ENCODE data around the gene CEP290.
"Not testable (repeated sequence)": the region's sequence is repeated elsewhere in the genome, so short reads cannot be mapped to it uniquely, and the experiment has no call there.

CEP290 gene

GRCh38 chr12:88037770-88038169 lies 104.1 kb downstream of the CEP290 start:
- peaks cover 19% of the 10 kb centered on the region; the same call in 1 of the 2 replicates for H3K4me1 ChIP-seq (ENCODE audit: low read length)
- no peak overlapping the region for H3K27ac ChIP-seq (ENCODE audit: low read length)
- H3K4me3 ChIP-seq (ENCODE audit: low read length): no peak overlapping the region
- no peaks in the 10 kb centered on the region for H3K9me3 ChIP-seq (ENCODE audit: insufficient read depth, low read length)
- H3K79me2 ChIP-seq (ENCODE audit: low read length): peaks cover 74% of the 10 kb centered on the region
- no peak overlapping the region for H3K9ac ChIP-seq (ENCODE audit: low read length)
- peaks cover 27% of the 10 kb centered on the region for H4K20me1 ChIP-seq (ENCODE audit: insufficient read depth, low read length)
- H3K27me3 ChIP-seq (ENCODE audit: low read depth, low read length): no peaks in the 10 kb centered on the region
- peak overlapping the region; percentile 82 for H3K4me2 ChIP-seq (ENCODE audit: low read length)
- peaks cover 9% of the 10 kb centered on the region for H3K36me3 ChIP-seq (replicated peaks; ENCODE audit: low read depth, low read length)
- H2AFZ ChIP-seq (ENCODE audit: low read depth, low read length): no peak overlapping the region
- TF ChIP-seq CTCF (IDR thresholded peaks at IDR 0.05; ENCODE audit: low read depth, low read length) (no peak), EZH2phosphoT487 (IDR thresholded peaks at IDR 0.05; ENCODE audit: low read depth) (no peak)

DNA sequence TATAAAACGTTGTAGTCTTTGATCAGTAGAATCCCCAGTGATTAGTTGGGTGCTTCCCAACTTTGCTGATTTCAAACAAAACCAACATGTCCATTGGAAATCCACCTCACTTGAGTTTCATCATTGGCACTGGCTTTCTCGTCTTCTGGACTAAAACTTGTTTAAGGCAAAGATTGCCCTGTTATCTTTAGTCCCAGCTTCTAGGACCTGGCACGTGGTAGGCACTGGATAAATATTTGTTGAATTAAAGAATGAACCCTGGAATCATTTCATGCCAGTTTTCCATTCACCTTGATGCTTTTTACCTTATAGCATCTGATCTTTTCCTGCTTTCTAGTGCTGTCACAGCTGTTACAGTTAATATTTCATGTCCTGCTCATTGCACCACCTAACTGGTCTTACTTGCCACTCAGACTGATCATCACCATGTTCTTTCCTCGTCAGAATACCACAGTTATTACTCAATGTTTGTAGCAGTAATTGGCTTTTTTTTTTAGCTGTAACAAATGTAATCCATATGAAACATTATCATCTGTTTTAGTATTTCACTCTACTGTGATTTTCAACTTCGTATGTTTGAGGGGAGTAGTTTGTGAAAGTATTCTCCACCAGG lies 105.4 kb downstream of the CEP290 start:
- H3K36me3 ChIP-seq (replicated peaks; ENCODE audit: low read depth, low read length): peaks cover 9% of the 10 kb centered on the region
- peak overlapping the region; percentile 87 for H3K4me3 ChIP-seq (ENCODE audit: low read length)
- peaks cover 19% of the 10 kb centered on the region; the same call in 1 of the 2 replicates for H3K4me1 ChIP-seq (ENCODE audit: low read length)
- H2AFZ ChIP-seq (ENCODE audit: low read depth, low read length): no peak overlapping the region
- H3K9ac ChIP-seq (ENCODE audit: low read length): peak overlapping the region; percentile 88
- peaks cover 26% of the 10 kb centered on the region for H4K20me1 ChIP-seq (ENCODE audit: insufficient read depth, low read length)
- TF ChIP-seq CTCF (IDR thresholded peaks at IDR 0.05; ENCODE audit: low read depth, low read length) (no peak), EZH2phosphoT487 (IDR thresholded peaks at IDR 0.05; ENCODE audit: low read depth) (no peak)
- H3K27ac ChIP-seq (ENCODE audit: low read length): no peak overlapping the region
- no peaks in the 10 kb centered on the region for H3K9me3 ChIP-seq (ENCODE audit: insufficient read depth, low read length)
- peak overlapping the region; percentile 82 for H3K4me2 ChIP-seq (ENCODE audit: low read length)
- H3K27me3 ChIP-seq (ENCODE audit: low read depth, low read length): no peaks in the 10 kb centered on the region
- peaks cover 61% of the 10 kb centered on the region for H3K79me2 ChIP-seq (ENCODE audit: low read length)

DNA sequence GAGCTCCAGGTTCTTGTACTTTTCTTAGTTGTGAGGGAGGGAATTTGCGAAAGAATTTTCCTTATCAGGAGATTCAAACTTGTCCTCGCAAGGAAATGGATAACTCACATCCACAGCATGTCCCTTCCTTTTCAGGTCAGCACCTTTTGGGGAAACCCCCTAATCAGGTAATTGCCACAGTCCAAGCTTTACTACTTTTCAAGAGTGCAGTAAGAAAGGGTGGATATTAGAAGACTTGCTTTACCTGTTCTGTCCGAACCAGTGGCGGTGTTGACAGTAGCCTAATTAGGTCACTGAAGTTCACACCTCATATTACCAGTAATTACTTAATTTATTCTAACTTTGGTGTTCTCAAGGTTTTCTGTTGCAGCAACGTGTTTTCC lies 106.0 kb downstream of the CEP290 start:
- H3K4me2 ChIP-seq (ENCODE audit: low read length): peak overlapping the region; percentile 82
- peak overlapping the region; percentile 70; the same call in 1 of the 2 replicates for H2AFZ ChIP-seq (ENCODE audit: low read depth, low read length)
- no peak for TF ChIP-seq CTCF (IDR thresholded peaks at IDR 0.05; ENCODE audit: low read depth, low read length)
- no peak for TF ChIP-seq EZH2phosphoT487 (IDR thresholded peaks at IDR 0.05; ENCODE audit: low read depth)
- peaks cover 20% of the 10 kb centered on the region for H4K20me1 ChIP-seq (ENCODE audit: insufficient read depth, low read length)
- H3K4me3 ChIP-seq (ENCODE audit: low read length): peak overlapping the region; percentile 87
- H3K79me2 ChIP-seq (ENCODE audit: low read length): peaks cover 56% of the 10 kb centered on the region
- peaks cover 19% of the 10 kb centered on the region; the same call in 1 of the 2 replicates for H3K4me1 ChIP-seq (ENCODE audit: low read length)
- peaks cover 9% of the 10 kb centered on the region for H3K36me3 ChIP-seq (replicated peaks; ENCODE audit: low read depth, low read length)
- H3K27ac ChIP-seq (ENCODE audit: low read length): peak overlapping the region; percentile 37
- no peaks in the 10 kb centered on the region for H3K27me3 ChIP-seq (ENCODE audit: low read depth, low read length)
- H3K9ac ChIP-seq (ENCODE audit: low read length): peak overlapping the region; percentile 88
- no peaks in the 10 kb centered on the region for H3K9me3 ChIP-seq (ENCODE audit: insufficient read depth, low read length)

GRCh38 chr12:88035271-88035906 lies 106.5 kb downstream of the CEP290 start:
- H3K9ac ChIP-seq (ENCODE audit: low read length): peak overlapping the region; percentile 88
- peak overlapping the region; percentile 87 for H3K4me3 ChIP-seq (ENCODE audit: low read length)
- H3K9me3 ChIP-seq (ENCODE audit: insufficient read depth, low read length): no peaks in the 10 kb centered on the region
- no peaks in the 10 kb centered on the region for H3K27me3 ChIP-seq (ENCODE audit: low read depth, low read length)
- peak overlapping the region; percentile 37 for H3K27ac ChIP-seq (ENCODE audit: low read length)
- peaks cover 9% of the 10 kb centered on the region for H3K36me3 ChIP-seq (replicated peaks; ENCODE audit: low read depth, low read length)
- TF ChIP-seq EZH2phosphoT487 (IDR thresholded peaks at IDR 0.05; ENCODE audit: low read depth): no peak
- TF ChIP-seq CTCF (IDR thresholded peaks at IDR 0.05; ENCODE audit: low read depth, low read length): no peak
- peaks cover 19% of the 10 kb centered on the region; the same call in 1 of the 2 replicates for H3K4me1 ChIP-seq (ENCODE audit: low read length)
- peak overlapping the region; percentile 97 for H2AFZ ChIP-seq (ENCODE audit: low read depth, low read length)
- peaks cover 51% of the 10 kb centered on the region for H3K79me2 ChIP-seq (ENCODE audit: low read length)
- H4K20me1 ChIP-seq (ENCODE audit: insufficient read depth, low read length): peaks cover 20% of the 10 kb centered on the region
- H3K4me2 ChIP-seq (ENCODE audit: low read length): peak overlapping the region; percentile 82

- H3K9ac ChIP-seq (ENCODE audit: low read length); H3K4me1 ChIP-seq (ENCODE audit: low read length); H2AFZ ChIP-seq (ENCODE audit: low read depth, low read length); H3K36me3 ChIP-seq (replicated peaks; ENCODE audit: low read depth, low read length); H3K4me3 ChIP-seq (ENCODE audit: low read length); H3K27me3 ChIP-seq (ENCODE audit: low read depth, low read length); H3K79me2 ChIP-seq (ENCODE audit: low read length); H3K9me3 ChIP-seq (ENCODE audit: insufficient read depth, low read length); H3K27ac ChIP-seq (ENCODE audit: low read length); H4K20me1 ChIP-seq (ENCODE audit: insufficient read depth, low read length); H3K4me2 ChIP-seq (ENCODE audit: low read length): not testable (repeated sequence)
Measured at GRCh38 chr12:88031161-88031560, 110.7 kb downstream of the CEP290 start.
